ENCODE results near the gene SERPINF2.
"Not testable (repeated sequence)": the region's sequence is repeated elsewhere in the genome, so short reads cannot be mapped to it uniquely, and the experiment has no call there.

SERPINF2 gene

DNA sequence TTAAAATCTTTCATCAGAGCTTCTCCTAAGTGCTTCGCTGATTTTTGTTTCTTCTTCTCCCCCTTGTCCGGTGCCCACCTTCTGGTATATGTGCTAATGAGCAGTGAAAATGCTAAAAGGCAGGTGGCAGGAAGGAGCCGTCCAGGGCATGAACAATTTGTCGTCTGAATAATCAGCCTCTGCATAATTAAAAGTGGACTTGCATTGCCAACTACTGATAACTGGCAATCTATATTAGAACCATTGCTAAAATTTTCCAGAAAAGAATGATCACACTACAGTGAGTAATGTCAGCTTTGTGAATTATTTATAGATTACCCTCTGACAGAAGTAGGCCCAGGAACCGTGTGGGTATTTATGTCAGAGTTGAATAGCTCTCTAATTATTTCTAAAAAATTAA is 47.3 kb downstream of the SERPINF2 start:
- DNase-seq (ENCODE audit: low read depth in 2 of 2): no peak

DNA sequence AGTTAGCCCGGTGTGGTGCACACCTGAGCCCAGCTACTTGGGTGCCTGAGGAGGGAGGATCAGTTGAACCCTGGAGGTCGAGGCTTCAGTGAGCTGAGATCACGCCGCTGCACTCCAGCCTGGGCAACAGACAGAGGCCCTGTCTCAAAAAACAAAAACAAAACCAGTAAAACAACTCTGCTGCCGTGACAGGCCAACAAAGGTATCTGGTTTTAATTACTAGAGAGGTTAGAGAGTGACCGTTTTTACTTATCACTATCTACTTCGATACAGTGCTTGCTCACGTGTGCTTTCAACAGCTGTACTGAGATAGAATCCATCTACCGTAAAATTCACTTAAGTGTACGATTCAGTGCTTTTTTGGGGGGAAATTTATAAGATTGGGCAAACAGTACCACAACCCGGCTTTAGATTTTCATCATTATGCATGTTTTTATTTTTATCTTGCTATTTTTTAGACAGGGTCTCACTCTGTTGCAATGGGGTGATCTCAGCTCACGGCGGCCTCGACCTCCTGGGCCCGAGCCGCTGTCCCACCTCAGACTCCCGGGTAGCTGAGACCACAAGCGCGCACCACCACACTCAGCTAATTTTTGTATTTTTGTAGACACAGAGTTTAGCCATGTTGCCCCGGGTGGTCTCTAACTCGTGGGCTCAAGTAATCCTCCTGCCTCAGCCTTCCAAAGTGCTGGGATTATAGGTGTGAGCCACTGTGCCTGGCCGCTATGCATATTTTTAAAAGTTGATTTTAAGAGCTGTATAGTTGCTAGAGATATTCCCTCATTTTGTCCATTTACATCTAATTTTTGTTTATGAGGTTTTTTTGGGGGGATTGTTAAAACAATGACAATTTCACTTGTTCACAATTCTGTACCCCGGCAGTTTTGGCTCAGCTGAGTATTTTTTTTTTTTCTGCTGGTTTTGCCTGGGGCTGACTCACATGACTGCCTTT is 50.1 kb downstream of the SERPINF2 start:
- DNase-seq (ENCODE audit: low read depth in 2 of 2): no peak

DNA sequence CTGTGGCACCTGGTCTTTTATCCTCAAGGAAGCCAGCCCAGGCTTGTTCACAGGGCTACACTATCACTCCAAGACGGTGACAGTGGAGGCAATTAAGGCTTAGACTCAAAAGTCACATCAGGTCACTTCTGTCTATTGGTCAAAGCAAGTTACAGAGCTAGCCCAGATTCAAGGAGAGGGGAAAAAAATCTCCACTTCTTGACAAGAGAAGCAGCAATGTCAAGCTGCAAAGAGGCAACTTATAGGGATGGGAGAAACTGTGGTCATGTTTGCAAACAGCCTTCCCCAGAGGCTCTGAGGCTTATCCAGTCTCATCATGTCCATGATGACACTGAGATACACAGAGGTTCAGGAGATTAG is 50.8 kb downstream of the SERPINF2 start:
- no peak for DNase-seq (ENCODE audit: low read depth in 2 of 2)

DNA sequence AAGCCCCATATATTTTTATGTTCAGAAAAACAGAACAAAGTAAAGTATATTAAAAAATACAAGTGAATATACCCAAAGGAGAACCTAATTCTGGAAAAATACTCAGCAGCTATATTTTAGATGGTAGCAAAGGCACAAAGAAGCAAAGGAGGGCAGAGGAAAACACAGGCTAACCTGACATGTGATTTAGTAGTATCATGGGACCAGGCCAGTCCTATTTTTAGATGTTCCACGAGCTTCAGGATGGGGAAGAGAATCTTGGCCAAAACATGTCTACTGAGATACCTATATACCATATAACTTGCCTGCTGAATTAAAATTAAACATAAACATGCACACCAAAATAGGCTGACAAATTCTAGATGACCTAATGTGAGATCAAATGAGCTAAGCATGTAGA is 54.1 kb downstream of the SERPINF2 start:
- no peak for DNase-seq (ENCODE audit: low read depth in 2 of 2)

DNA sequence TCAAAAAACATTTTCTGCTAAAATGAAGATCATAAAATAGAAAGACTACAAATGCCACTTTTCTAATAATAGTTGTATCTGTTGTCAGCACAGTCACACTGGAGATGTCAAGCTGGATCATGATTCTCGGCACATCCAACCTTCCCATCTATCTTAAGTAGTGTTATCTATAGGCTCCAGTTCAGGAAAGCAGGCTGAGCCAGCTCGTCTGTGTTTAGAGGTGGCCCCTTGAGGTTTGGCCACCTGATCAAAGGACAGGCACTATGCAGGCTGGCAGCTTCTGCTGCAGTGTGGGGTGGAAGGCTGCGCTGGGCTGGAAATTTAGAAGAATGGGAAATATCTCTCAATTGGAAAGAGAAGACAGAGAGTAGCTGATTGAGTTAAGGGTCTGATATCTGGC is 54.7 kb downstream of the SERPINF2 start:
- DNase-seq (ENCODE audit: low read depth in 2 of 2): no peak

DNA sequence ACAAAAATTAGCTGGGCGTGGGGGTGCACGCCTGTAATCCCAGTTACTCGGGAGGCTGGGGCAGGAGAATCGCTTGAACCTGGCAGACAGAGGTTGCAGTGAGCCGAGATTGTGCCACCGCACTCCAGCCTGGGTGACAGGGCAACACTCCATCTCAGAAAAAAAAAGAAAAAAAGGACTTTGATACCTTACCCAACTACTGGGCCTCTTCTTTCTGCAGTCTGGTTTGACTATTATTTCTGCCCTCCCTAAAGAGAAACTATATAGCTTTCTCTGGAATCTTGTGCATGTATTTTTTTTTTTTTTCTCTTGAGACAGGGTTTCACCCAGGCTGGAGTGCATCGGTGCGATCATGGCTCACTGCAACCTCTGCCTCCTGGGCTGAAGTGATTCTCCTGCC is 55.2 kb downstream of the SERPINF2 start:
- DNase-seq (ENCODE audit: low read depth in 2 of 2): not testable (repeated sequence)

DNA sequence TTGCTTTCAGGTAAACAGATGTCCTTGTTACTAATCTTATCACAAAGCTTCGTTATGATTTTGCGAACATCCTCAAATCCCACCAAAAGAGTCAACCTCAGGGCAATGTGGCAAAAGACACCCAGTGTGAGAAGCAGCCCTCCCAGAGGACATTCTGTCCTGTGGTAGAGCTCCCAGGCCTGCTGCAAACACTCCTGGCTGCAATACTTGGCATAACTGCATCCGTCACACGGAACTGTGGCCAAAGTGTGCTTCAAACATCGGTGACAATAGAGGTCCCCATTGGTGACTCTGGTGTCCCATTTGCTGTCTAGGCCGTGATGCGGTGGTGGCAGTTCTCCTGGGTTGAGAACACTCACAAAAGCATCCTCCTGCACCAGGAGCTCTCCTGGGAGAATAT is 57.6 kb downstream of the SERPINF2 start:
- no peak for DNase-seq (ENCODE audit: low read depth in 2 of 2)

DNA sequence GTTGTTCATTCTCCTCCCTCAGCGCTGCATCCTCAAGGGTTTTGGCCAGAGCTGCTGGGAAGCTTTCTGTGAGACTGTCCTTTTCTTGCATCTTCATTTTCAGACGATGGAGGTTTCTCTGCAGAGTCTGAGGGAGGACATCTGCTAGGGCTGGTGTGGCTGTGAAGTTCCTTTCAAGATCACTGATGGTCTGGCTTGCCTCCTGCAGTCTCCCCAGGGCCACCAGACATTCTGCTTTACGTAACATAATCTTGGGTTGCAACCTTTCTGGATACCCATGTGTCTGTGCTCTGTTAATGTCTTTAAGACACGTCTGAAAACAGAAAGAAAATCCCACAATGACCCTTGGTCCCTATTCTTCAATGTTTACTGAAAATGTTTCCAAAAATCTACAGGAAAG is 58.0 kb downstream of the SERPINF2 start:
- DNase-seq (ENCODE audit: low read depth in 2 of 2): no peak

DNA sequence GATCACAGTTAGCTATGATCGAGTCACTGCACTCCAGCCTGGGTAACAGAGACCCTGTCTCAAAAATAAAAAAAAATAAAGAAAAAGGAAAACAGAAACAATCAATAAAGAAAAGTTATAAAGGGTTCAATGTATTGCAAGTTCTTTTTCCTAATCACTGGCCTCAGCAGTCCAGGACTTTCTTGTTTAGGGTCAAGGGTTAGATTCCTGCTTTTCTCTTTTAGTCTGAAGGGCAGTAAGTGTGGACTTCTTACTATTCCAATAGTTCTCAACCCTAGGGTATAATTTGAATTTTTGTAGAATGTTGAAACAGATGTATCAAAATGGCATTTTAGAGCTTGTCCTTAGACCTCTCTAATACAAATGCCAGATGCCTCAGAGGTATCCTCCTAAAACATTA is 59.8 kb downstream of the SERPINF2 start:
- no peak for DNase-seq (ENCODE audit: low read depth in 2 of 2)

DNA sequence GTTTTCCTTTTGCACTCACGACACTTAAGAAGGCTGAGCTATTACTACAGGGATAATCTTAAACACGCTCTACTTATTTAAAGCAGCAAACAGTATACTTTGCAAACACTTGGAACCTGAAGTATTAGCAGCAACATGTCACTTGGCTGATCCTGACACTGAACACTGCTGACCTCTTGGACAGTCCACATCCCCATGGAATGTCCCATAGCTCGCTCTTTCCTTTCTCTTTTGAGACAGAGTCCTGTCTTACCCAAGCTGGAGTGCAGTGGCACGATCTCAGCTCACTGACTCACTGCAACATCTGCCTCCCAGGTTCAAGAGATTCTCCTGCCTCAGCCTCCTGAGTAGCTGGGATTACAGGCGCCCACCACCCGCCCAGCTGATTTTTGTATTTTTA is 60.6 kb downstream of the SERPINF2 start:
- DNase-seq (ENCODE audit: low read depth in 2 of 2): no peak

Measured in stimulated activated CD8-positive, alpha-beta memory T cell treated with anti-CD3 and anti-CD28 coated beads, Interleukin-7, amount 100 ng/mL, for 4 hours (primary cell).